ENCODE data around the gene EVX2. TPM values are rescaled to one million over a fixed set of nuclear protein-coding genes. Genes with fewer than 3 reads are reported as not detected.

The EVX2 gene
- polyA plus RNA-seq, 3 donors = 0.04 TPM; not detected in 2

DNA sequence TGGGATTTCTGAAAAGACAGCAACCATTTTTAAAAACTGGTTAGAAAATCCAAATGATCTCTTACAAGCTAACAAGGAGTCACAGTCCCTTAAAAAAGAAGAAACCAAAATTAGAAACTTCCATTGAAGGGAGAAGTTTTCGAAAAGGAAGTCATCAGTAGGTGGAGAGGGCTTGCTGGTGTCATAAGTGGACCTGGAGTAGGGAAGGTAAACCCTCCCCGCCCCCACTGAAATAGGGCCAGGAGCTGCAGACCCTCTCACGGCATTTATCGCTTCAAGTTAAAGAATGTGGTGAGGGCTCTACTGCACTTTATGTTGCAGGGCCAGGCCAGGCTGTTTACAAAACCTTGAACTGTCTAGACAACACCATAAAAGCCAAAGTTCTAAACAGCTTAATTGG lies 26.2 kb upstream of the EVX2 start:
- DNase-seq (ENCODE audit: low read depth in 3 of 3, low spot score in 2 of 3) = no peak

DNA sequence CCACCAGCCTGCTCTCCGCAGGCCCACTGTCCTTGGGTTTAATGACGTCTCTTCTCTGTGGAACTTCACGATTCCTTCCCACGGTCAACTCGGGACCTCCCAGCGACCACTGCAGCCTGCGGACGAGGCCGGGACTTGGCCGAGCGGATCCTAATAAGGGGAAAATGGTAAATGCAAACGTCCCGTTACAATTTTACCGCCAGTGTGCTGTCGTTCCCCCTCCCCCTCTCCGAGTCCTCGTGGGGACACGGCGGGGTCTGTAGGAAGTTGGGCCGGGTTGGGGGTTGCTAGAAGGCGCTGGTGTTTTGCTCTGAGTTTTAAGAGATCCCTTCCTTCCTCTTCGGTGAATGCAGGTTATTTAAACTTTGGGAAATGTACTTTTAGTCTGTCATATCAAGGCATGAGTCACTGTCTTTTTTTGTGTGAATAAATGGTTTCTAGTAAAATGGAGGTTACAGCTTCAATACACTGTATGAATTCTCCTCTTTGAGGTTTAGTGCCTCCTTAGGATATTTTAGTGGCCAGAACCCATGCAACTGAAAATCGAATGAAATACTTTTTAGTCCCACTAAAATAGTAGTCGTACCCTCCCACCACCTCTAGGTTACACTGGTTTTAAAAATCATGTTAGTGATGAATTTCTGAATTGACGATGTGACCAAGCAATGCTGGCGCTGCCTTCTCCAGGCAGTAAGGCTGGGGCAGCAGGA lies 25.6 kb upstream of the EVX2 start:
- DNase-seq (ENCODE audit: low read depth in 3 of 3, low spot score in 2 of 3) = no peak

- no peak for DNase-seq (ENCODE audit: low read depth in 3 of 3, low spot score in 2 of 3)
These were observed 24.0 kb upstream of the EVX2 start for GRCh38 chr2:176107731-176108181.

GRCh38 chr2:176106581-176107539 lies 23.1 kb upstream of the EVX2 start, which contains the start of gene HOXD11:
Gene HOXD11 (plus strand): TSS chr2:176107280. CDS start chr2:176107356, 76 bp downstream.
- no peak for DNase-seq (ENCODE audit: low read depth in 3 of 3, low spot score in 2 of 3)

DNA sequence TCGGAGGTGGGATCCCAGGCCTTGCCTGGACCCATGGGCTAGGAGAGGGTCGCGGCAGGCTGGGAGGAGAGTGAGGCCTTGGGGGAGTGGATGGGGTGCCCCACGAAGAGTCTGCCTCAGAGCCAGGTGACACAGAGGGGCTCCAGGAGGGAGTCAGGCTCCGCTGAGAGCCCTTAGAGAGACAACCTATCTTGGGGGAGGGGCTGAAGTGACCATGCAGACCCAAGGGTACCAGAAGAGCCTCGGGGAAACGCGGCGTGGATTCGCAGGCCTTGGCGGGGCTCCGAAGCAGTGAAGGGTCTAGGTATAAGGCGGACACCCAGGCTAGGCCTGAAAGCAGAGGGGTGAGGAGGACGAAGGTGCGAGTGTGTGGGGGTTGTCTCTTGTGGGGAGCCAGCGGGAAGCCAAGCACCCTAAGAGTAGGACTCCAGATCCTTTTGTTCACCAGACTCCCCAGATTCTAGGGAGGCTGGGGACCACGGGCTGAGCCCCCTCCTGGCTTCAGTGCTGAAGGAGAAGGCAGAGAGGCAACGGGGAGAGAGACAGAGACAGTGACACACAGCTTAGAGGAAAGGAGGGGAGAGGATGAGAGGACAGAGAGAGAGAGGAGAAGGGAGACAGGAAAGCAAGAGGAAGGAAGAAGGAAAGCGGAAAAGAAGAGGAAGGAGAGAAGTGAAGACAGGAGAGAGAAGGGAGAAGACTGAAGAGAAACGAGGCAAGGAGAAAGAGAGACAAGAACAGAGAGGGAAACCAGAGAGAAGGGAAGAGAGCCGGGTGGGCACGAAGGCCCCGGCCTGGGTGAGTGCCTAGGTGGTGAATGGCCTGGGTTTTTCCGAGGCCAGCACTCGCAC lies 22.2 kb upstream of the EVX2 start:
- DNase-seq (ENCODE audit: low read depth in 3 of 3, low spot score in 2 of 3) = no peak

- DNase-seq (ENCODE audit: low read depth in 3 of 3, low spot score in 2 of 3) = no peak
These were observed 21.4 kb upstream of the EVX2 start for GRCh38 chr2:176105078-176105729.

- DNase-seq (ENCODE audit: low read depth in 3 of 3, low spot score in 2 of 3) = no peak
These were observed 20.7 kb upstream of the EVX2 start for GRCh38 chr2:176104316-176105077.

DNA sequence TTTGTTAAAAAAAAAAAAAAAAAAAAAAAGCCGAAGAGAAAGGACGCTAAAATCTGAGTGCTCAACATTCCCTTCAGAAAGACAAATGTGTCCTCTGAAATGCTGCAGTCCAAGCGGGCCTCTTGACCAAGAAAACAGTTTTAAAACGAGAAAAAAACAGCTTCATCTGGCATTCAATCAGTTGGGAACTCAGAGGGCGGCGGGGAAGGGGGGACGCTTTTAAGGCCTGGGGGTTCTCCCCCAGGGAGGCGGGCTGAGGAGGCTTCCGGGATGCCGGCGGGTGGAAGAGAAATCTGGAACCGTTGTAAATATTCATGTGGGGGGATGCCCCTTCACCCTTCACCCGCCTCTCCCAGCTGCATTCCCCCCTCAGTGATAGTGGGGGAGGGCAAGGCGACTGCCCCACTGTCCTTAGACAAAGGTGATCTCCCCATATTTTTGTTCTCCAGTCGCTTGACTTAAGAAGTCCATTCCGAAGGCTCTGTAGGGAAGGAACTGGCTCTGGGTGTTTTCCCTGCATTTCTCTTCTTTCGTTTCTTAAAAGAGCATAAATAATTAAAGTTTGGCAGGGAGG lies 20.1 kb upstream of the EVX2 start:
- DNase-seq (ENCODE audit: low read depth in 3 of 3, low spot score in 2 of 3) = no peak

GRCh38 chr2:176103194-176103593 lies 19.4 kb upstream of the EVX2 start:
- no peak for DNase-seq (ENCODE audit: low read depth in 3 of 3, low spot score in 2 of 3)

GRCh38 chr2:176102309-176102866 lies 18.6 kb upstream of the EVX2 start:
- DNase-seq (ENCODE audit: low read depth in 3 of 3, low spot score in 2 of 3) = no peak

DNA sequence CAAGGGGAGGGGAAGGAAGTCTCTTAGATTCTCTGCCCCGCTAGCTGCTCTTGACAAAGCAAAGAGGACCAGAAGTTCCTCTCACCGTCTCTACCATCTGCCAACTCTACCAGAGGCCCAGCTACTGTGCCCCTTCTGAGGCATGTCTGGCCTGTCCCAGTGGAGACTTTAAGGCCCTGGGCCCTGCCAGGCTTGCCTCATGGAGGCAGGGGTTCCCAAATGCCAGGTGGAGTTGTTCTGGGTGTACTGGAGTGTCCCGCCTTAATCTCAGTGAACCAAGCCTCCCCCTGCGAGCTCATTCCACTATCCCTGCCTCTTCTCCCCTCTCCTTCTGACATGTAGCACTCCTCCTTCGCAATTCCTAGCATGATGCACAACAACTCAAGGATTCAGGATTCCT lies 18.1 kb upstream of the EVX2 start:
- DNase-seq (ENCODE audit: low read depth in 3 of 3, low spot score in 2 of 3) = no peak

- no peak for DNase-seq (ENCODE audit: low read depth in 3 of 3, low spot score in 2 of 3)
These were observed 17.6 kb upstream of the EVX2 start for GRCh38 chr2:176101216-176101830.

DNA sequence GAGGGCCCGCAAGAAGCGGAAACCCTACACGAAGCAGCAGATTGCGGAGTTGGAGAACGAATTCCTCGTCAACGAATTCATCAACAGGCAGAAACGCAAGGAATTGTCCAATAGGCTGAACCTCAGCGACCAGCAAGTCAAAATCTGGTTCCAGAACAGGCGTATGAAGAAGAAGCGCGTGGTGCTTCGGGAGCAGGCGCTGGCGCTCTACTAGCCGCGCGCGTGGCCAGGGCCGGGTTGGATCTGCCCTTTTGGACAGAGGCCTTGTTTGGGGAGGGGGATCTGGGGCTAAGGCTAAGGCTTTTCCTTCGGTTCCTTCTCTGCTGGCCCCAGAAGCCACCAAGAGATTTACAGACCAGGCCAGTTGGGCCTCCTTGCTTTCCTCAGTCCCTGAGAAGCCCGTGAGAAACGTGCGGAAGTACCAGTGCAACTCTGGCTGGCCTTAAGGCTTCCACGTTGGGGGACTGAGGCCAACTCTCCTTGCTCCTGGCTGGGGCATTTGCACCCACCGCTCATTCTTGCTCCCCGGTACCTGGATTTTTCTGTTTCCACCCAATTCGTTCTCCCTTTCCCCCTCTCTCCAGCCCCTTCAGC lies 16.9 kb upstream of the EVX2 start:
- DNase-seq (ENCODE audit: low read depth in 3 of 3, low spot score in 2 of 3) = no peak

DNA sequence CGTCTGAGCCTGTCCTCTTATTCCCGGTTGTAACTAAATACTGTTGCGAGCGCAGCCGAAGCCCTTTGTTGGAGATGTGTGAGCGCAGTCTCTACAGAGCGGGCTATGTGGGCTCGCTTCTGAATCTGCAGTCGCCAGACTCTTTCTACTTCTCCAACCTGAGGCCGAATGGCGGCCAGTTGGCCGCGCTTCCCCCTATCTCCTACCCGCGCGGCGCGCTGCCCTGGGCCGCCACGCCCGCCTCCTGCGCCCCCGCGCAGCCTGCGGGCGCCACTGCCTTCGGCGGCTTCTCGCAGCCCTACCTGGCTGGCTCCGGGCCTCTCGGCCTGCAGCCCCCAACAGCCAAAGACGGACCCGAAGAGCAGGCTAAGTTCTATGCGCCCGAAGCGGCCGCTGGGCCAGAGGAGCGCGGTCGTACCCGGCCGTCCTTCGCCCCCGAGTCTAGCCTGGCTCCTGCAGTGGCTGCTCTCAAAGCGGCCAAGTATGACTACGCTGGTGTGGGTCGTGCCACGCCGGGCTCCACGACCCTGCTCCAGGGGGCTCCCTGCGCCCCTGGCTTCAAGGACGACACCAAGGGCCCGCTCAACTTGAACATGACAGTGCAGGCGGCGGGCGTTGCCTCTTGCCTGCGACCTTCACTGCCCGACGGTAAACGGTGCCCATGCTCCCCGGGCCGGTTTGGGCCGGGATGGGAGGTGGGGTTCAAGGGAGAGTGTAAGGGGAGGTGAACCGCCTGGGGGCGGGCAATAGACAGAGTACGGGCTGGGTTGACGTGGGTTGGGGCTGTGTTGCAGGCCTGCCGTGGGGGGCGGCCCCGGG lies 16.2 kb upstream of the EVX2 start, which contains the start of gene HOXD12:
Gene HOXD12, plus strand, starts transcription at position 68 of the 819 bp plus-strand sequence. Its CDS starts 7 bp downstream, at position 75.
- no peak for DNase-seq (ENCODE audit: low read depth in 3 of 3, low spot score in 2 of 3)

DNA sequence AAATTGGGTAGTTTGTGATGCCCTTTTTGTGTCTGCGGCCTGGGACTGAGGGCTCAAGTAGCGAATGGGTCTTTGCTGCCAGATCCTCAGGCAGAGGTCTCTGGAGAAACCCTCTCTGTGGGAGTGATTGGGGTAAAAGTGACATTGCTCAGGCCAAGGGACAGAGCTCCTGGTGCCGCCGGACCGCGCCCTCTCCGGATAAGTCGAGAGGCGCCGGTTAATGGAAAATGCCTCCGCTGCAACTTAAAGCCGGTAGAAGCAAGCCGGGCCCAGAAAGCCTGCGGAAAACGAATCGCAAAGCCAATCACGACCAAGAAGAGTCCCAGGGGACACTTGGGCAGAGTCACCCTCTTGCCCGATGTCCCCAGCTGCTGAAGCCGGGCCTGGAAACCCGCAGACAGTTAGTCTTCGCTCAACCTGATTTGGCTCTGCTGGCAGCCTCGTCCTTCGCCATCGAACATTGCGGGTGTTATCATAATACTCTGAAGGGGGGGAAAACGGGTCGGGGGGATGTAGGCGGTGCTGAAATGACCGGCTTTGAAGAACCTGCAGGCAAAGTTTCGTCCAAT lies 15.5 kb upstream of the EVX2 start:
- DNase-seq (ENCODE audit: low read depth in 3 of 3, low spot score in 2 of 3) = no peak

GRCh38 chr2:176098366-176099158 lies 14.8 kb upstream of the EVX2 start:
- no peak for DNase-seq (ENCODE audit: low read depth in 3 of 3, low spot score in 2 of 3)
